K562 (cell line): Measurements from ENCODE around the gene MTG2. TPM values are rescaled to one million over a fixed set of nuclear protein-coding genes. Genes with fewer than 3 reads are reported as not detected.

Experiments
- BCOR ChIP-seq: fragments of 450-650 bp; IDR thresholded peaks from 2 replicates; pipeline ENCODE4 v1.6.1; 2016
- CBFB ChIP-seq: sonication (generic); formaldehyde crosslinking; IDR thresholded peaks from 2 replicates; pipeline ENCODE4 v1.4.0; 2020; ENCODE audit warnings: mild to moderate bottlenecking, missing genetic modification reagents
- CBX5 ChIP-seq: IDR thresholded peaks from 2 replicates; pipeline ENCODE4 v1.6.1; 2014; ENCODE audit warnings: low read depth, borderline replicate concordance
- DDX20 ChIP-seq: fragments of 450-650 bp; IDR thresholded peaks from 2 replicates; pipeline ENCODE4 v1.6.1; 2016; ENCODE audit warnings: missing genetic modification characterization, low read depth, mild to moderate bottlenecking, missing compliant biosample characterization, moderate library complexity
- ESRRB ChIP-seq: fragments of 250-450 bp; sonication (Bioruptor Pico); IDR thresholded peaks from 2 replicates; pipeline ENCODE4 v1.5.0; 2020; ENCODE audit warnings: mild to moderate bottlenecking, moderate library complexity, borderline replicate concordance
- FOXA3 ChIP-seq, 2 experiments: fragments of 450-650 bp in 1 of 2; sonication (generic) in 1 of 2; formaldehyde crosslinking; IDR thresholded peaks in 1 of 2; conservative IDR thresholded peaks in 1 of 2; 2 replicates each; pipeline versions ENCODE4 v1.4.0 to v1.8.0; 2020 to 2022; ENCODE audit warnings: mild to moderate bottlenecking in 2 of 2, missing genetic modification reagents in 1 of 2
- FOXJ3 ChIP-seq: sonication (generic); formaldehyde crosslinking; IDR thresholded peaks from 2 replicates; pipeline ENCODE4 v1.4.0; 2020; ENCODE audit warnings: mild to moderate bottlenecking, missing genetic modification reagents
- ID3 ChIP-seq, 2 experiments: fragments of 250-450 bp in 1 of 2; fragments of 450-650 bp in 1 of 2; sonication (Bioruptor Pico) in 1 of 2; IDR thresholded peaks; 2 replicates each; pipeline versions ENCODE4 v1.6.1 to v1.8.0; 2016 to 2021; ENCODE audit warnings: mild to moderate bottlenecking in 2 of 2, moderate library complexity in 2 of 2, missing compliant biosample characterization in 1 of 2, missing genetic modification characterization in 1 of 2
- KLF10 ChIP-seq: fragments of 250-450 bp; sonication (Bioruptor Pico); IDR thresholded peaks from 2 replicates; pipeline ENCODE4 v1.6.1; 2021; ENCODE audit warnings: matching md5 sums
- NELFE ChIP-seq: IDR thresholded peaks from 2 replicates; pipeline ENCODE4 v1.6.1; 2011; ENCODE audit warnings: mild to moderate bottlenecking; ENCODE audit not compliant: insufficient read depth, insufficient read length
- NR1H2 ChIP-seq: sonication (generic); formaldehyde crosslinking; IDR thresholded peaks from 2 replicates; pipeline ENCODE4 v1.4.0; 2020; ENCODE audit warnings: mild to moderate bottlenecking, missing genetic modification reagents
- PHF20 ChIP-seq: fragments of 450-650 bp; IDR thresholded peaks from 2 replicates; pipeline ENCODE4 v1.6.1; 2018; ENCODE audit not compliant: partially characterized antibody
- POLR2AphosphoS2 ChIP-seq: IDR thresholded peaks from 2 replicates; pipeline ENCODE4 v1.6.1; 2012; ENCODE audit warnings: low read length, improper control_type of control experiment
- PRMT5 ChIP-seq: sonication (generic); formaldehyde crosslinking; IDR thresholded peaks from 2 replicates; pipeline ENCODE4 v1.5.0; 2020; ENCODE audit warnings: missing genetic modification reagents
- SNRNP70 ChIP-seq: fragments of 200-400 bp; formaldehyde crosslinking; optimal IDR thresholded peaks from 2 replicates; pipeline ENCODE3; 2017; ENCODE audit warnings: low read depth, low read length
- TCF3 ChIP-seq: sonication (generic); formaldehyde crosslinking; IDR thresholded peaks from 2 replicates; pipeline ENCODE4 v1.4.0; 2020; ENCODE audit warnings: mild to moderate bottlenecking, missing genetic modification reagents
- TEAD2 ChIP-seq: fragments of 450-650 bp; IDR thresholded peaks from 2 replicates; pipeline ENCODE4 v1.6.1; 2016; ENCODE audit warnings: missing genetic modification characterization, control low read depth, missing compliant biosample characterization
- TRIM24 ChIP-seq, 2 experiments: fragments of 450-650 bp; IDR thresholded peaks; 2 replicates each; pipeline ENCODE4 v1.6.1; 2016
- TRIM28 ChIP-seq: fragments of 450-650 bp; IDR thresholded peaks from 2 replicates; pipeline ENCODE4 v1.6.1; 2017
- XRCC3 ChIP-seq: fragments of 450-650 bp; IDR thresholded peaks from 2 replicates; pipeline ENCODE4 v1.6.1; 2017; ENCODE audit warnings: mild to moderate bottlenecking, moderate library complexity
- ZNF197 ChIP-seq: fragments of 200-800 bp; sonication (Bioruptor generic); IDR thresholded peaks from 2 replicates; pipeline ENCODE4 v1.6.1; 2016; ENCODE audit warnings: low read depth, missing genetic modification characterization, missing compliant biosample characterization
- ZNF239 ChIP-seq: fragments of 250-450 bp; sonication (Bioruptor Pico); IDR thresholded peaks from 2 replicates; pipeline ENCODE4 v1.4.0; 2020; ENCODE audit warnings: mild to moderate bottlenecking
- ZNF586 ChIP-seq: fragments of 450-650 bp; formaldehyde crosslinking; conservative IDR thresholded peaks from 2 replicates; pipeline ENCODE4 v1.4.0; 2020; ENCODE audit warnings: mild to moderate bottlenecking, moderate library complexity
- ZNF655 ChIP-seq: fragments of 250-450 bp; sonication (Bioruptor Pico); IDR thresholded peaks from 2 replicates; pipeline ENCODE4 v1.5.0; 2021
- polyA plus RNA-seq, 8 experiments: library from polyadenylated mRNA; depleted of rRNA in 4 of 8; stranded (reverse) in 5 of 8; unstranded in 3 of 8; fragments of >200 nt; fragmentation: Nextera tagmentation in 2 of 8; fragmentation: Illumina TruSeq in 1 of 8; extraction: Ambion mirVana in 2 of 8; extraction: Trizol in 1 of 8; gene quantifications; 2 replicates each; pipeline versions ENCODE4 v1.2.1 to v1.2.3, GENCODE V29; 2011 to 2014; ENCODE audit warnings: inconsistent platforms in 1 of 8, missing spikeins in 1 of 8
- total RNA-seq, 7 experiments: library from RNA; depleted of rRNA in 6 of 7; stranded (reverse); fragments of >200 nt in 6 of 7; fragmentation: Illumina TruSeq in 2 of 7; extraction: Trizol in 2 of 7; gene quantifications; 2 replicates each; pipeline versions ENCODE4 v1.2.1 to v1.2.3, GENCODE V29; 2011 to 2021; ENCODE audit warnings: low replicate concordance in 1 of 7
- TF ChIP-seq, protein P1 (sequence below): fragments of 250-450 bp; sonication (Bioruptor Pico); IDR thresholded peaks from 2 replicates; pipeline ENCODE4 v1.9.0; 2021; ENCODE audit warnings: mild to moderate bottlenecking
- TF ChIP-seq, protein P2 (sequence below), 3 experiments: IDR thresholded peaks in 2 of 3; conservative IDR thresholded peaks in 1 of 3; 2 replicates each; pipeline ENCODE4 v1.5.1; 2011 to 2012; ENCODE audit warnings: low read length in 3 of 3, mild to moderate bottlenecking in 3 of 3, control low read depth in 2 of 3, improper control_type of control experiment in 1 of 3, inconsistent platforms in 1 of 3, low read depth in 1 of 3, mixed read lengths in 1 of 3, moderate library complexity in 1 of 3; ENCODE audit not compliant: insufficient read depth in 2 of 3

MTG2 gene
- total and polyA plus RNA-seq, 9 of the 15 experiments (the other 6 are each of a cell fraction or from before 2014, with no cell fraction given) = 8.7 to 67.5 (median 44.5) TPM

DNA sequence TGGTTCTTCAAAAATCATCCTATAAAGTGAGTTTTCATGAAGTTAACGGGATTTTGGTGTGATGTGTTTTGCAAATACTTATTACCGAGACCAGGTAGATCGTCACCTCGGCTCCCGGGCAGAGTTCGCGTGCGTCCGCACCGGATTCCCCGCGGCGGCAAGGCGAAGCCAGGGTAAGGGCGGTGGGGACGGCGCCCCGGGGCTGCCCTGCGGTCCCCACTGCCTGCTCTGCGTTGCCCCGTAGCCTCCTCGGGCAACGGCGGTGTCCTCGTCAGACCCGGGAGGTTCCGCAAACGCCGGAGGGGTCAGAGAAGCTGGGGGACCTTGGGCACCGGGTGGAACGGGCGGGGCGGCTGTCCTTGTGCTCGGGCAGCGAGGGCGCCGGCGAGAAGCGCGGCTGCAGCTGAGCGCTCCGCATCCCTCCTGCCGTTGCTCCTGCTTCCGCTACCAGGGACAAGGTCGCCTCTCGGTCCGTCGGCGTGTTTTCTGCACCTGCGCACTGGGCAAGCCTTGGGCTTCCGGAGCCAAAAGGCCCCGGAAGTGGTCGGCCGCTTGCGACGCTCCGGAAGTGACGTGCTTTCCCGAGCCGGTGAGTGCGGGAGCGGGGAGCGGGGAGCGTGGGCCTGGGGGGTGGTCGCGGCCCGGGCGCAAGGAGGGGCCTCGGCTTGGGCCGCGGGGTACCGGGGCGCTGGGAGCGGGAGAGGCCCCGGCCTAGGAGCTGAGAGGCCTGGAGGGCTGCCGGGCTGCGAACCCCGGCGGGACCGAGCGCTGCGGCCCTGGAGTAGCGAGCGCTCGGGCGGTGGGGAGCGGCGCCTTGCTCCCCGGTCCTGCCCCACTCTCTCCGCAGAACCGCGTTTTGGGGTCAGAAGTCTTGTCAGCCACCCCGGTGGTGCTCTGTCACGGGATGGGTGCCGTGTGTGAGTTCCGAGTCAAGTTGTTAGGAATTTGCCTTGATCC, at the start of gene MTG2 (continued):
- TF ChIP-seq TCF3 (no peak), PRMT5 (CRISPR knock-in tag) (no peak), ID3 (CRISPR knock-in tag; IDR thresholded peaks at IDR 0.05) (no peak), ID3 (tag; IDR thresholded peaks at IDR 0.05) (no peak; the same call in 1 of the 2 replicates), TRIM28 (0 out of 2 replicates have a peak, but pooled peaks have one; percentile 29), ZNF197 (CRISPR knock-in tag) (no peak), CBX5 (no peak), PHF20 (peak; percentile 98), XRCC3 (no peak), ZNF239 (CRISPR knock-in tag) (no peak), TRIM24 (IDR thresholded peaks at IDR 0.05) (peak in 1 of 2 experiments; percentile 50; a peak in 1 of 4 replicates), FOXJ3 (CRISPR knock-in tag) (no peak), TEAD2 (tag) (no peak), DDX20 (tag) (no peak), BCOR (peak; percentile 68), FOXA3 (CRISPR knock-in tag; conservative IDR thresholded peaks at IDR 0.05 in 1 of 2, IDR thresholded peaks at IDR 0.05 in 1 of 2) (peak in 1 of 2 experiments; percentile 34; a peak in 1 of 4 replicates), KLF10 (CRISPR knock-in tag) (no peak), ZNF655 (CRISPR knock-in tag) (no peak), ESRRB (CRISPR knock-in tag) (no peak), CBFB (CRISPR knock-in tag) (no peak), SNRNP70 (no peak), NELFE (no peak), NR1H2 (CRISPR knock-in tag) (peak; percentile 90; the same call in 1 of the 2 replicates), ZNF586 (CRISPR knock-in tag) (no peak), POLR2AphosphoS2 (peak; percentile 92; the same call in 1 of the 2 replicates)
- TF ChIP-seq, protein P1, sequence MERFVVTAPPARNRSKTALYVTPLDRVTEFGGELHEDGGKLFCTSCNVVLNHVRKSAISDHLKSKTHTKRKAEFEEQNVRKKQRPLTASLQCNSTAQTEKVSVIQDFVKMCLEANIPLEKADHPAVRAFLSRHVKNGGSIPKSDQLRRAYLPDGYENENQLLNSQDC (CRISPR knock-in tag) = peak; percentile 86
- TF ChIP-seq, protein P2, sequence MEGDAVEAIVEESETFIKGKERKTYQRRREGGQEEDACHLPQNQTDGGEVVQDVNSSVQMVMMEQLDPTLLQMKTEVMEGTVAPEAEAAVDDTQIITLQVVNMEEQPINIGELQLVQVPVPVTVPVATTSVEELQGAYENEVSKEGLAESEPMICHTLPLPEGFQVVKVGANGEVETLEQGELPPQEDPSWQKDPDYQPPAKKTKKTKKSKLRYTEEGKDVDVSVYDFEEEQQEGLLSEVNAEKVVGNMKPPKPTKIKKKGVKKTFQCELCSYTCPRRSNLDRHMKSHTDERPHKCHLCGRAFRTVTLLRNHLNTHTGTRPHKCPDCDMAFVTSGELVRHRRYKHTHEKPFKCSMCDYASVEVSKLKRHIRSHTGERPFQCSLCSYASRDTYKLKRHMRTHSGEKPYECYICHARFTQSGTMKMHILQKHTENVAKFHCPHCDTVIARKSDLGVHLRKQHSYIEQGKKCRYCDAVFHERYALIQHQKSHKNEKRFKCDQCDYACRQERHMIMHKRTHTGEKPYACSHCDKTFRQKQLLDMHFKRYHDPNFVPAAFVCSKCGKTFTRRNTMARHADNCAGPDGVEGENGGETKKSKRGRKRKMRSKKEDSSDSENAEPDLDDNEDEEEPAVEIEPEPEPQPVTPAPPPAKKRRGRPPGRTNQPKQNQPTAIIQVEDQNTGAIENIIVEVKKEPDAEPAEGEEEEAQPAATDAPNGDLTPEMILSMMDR (IDR thresholded peaks at IDR 0.05 in 2 of 3, conservative IDR thresholded peaks at IDR 0.05 in 1 of 3; ENCODE audit: insufficient read depth in 2 of 3, low read depth in 1 of 3, low read length in 3 of 3) = no peak
